PFSK-1 (cell line): ENCODE results near the gene FRMD4A.

ENCODE experiments used
- FOXP2 ChIP-seq: optimal IDR thresholded peaks from 2 replicates; pipeline ENCODE3; 2011; ENCODE audit warnings: borderline replicate concordance, control low read depth, inconsistent platforms; ENCODE audit not compliant: insufficient read depth; ENCODE audit errors: extremely low read length, extremely low read depth
- POLR2AphosphoS5 ChIP-seq: IDR thresholded peaks from 2 replicates; pipeline ENCODE4 v1.6.1; 2012; ENCODE audit warnings: low read depth, mild to moderate bottlenecking, control low read depth, low read length, moderate library complexity
- REST ChIP-seq, 2 experiments: IDR thresholded peaks; 2 replicates each; pipeline versions ENCODE4 v1.6.1 to v1.8.0; 2011 to 2012; ENCODE audit warnings: low read depth in 2 of 2, low read length in 2 of 2, control low read depth in 1 of 2, inconsistent platforms in 1 of 2, mild to moderate bottlenecking in 1 of 2, moderate library complexity in 1 of 2; ENCODE audit not compliant: insufficient read depth in 1 of 2
- SIN3A ChIP-seq: IDR thresholded peaks from 2 replicates; pipeline ENCODE4 v1.6.1; 2012; ENCODE audit warnings: mild to moderate bottlenecking, low read length, moderate library complexity, borderline replicate concordance; ENCODE audit not compliant: insufficient read depth
- TAF1 ChIP-seq: IDR thresholded peaks from 2 replicates; pipeline ENCODE4 v1.6.1; 2012; ENCODE audit warnings: low read length, control low read depth, borderline replicate concordance; ENCODE audit not compliant: insufficient read depth

FRMD4A gene

GRCh38 chr10:14309593-14309992 lies 21.1 kb downstream of the FRMD4A start:
- TF ChIP-seq REST (IDR thresholded peaks at IDR 0.05; ENCODE audit: insufficient read depth in 1 of 2, low read depth in 2 of 2, low read length in 2 of 2): no peak
- no peak for TF ChIP-seq FOXP2
- TF ChIP-seq POLR2AphosphoS5: no peak
- no peak for TF ChIP-seq SIN3A
- TF ChIP-seq TAF1: no peak

DNA sequence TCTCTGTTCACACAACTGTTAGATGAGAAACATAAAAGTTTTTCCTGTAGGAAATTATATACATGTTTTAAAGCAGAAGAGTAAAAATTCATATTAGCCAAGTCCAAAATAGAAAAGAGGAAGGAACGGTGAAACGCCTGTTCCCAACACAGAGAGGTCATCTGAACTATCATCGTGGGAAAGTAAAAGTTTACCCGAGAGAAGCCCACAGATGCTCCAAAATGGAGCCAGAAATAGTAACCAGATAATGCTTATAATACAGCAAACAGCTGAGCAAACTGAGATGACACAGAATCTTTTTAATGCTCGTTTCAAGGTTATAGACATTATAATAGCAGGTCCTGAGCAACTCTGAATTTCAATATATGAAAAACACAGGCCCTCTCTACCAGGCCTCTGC lies 24.5 kb downstream of the FRMD4A start:
- TF ChIP-seq REST (IDR thresholded peaks at IDR 0.05; ENCODE audit: insufficient read depth in 1 of 2, low read depth in 2 of 2, low read length in 2 of 2): no peak
- no peak for TF ChIP-seq SIN3A
- TF ChIP-seq FOXP2: no peak
- no peak for TF ChIP-seq POLR2AphosphoS5
- TF ChIP-seq TAF1: no peak

DNA sequence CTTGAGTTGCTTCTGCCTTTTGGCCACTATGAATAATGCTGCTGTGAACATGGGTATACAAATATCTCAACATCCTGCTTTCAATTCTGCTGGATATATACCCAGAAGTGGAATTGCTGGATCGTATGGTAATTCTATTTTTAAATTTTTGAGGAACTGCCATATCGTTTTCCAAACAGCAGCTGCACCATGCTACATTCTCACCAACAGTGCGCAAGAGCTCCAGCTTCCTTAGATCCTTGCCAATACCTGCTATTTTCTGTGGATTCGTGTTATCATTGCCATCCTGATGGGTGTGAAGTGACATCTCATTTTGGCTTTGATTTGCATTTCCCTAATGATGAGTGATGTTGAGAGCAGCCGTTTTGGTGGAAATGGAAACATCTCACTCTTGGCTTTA lies 26.7 kb downstream of the FRMD4A start:
- TF ChIP-seq FOXP2 (no peak), TAF1 (no peak), POLR2AphosphoS5 (no peak), SIN3A (no peak), REST (IDR thresholded peaks at IDR 0.05; ENCODE audit: insufficient read depth in 1 of 2, low read depth in 2 of 2, low read length in 2 of 2) (no peak)

DNA sequence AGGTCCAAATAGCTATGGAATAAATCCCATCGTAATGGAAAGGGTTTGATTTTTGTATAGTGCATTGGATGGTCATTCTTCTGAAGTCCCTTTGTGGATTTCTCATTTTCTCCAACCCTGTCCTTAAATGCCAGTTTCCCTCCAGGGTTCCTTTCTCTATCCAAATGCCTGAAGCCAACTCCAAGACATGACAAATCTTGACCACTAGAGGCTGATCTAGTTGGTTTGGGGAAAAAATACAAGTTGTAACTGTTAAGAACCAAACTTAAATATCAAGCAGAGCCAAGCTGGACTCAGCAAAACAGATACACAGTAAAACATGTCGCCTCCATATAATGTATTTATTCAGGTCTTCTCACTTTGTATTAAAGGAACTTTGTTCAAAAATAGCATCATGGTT lies 28.7 kb downstream of the FRMD4A start:
- no peak for TF ChIP-seq TAF1
- TF ChIP-seq REST (IDR thresholded peaks at IDR 0.05; ENCODE audit: insufficient read depth in 1 of 2, low read depth in 2 of 2, low read length in 2 of 2): no peak
- no peak for TF ChIP-seq FOXP2
- no peak for TF ChIP-seq SIN3A

DNA sequence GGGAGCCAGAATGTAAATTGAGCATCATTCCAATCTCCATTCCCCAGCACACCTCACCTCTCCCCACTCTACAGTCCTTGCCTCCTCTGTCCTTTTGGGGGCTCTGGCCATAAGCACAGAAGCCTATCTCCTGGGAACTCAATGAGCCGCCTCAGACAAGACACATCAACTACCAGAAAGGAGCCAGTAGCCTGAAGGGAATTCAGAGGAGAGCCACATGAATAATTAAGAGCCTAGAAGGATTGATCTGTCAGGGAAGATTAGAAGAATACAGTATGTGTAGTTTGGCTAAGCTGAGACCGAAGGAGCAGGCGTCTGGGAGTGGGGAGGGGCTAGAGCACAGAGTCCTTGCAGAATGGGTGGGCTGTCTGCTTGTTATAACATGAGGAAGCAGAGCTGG lies 31.2 kb downstream of the FRMD4A start:
- TF ChIP-seq FOXP2 (no peak), TAF1 (no peak), SIN3A (no peak), REST (IDR thresholded peaks at IDR 0.05; ENCODE audit: insufficient read depth in 1 of 2, low read depth in 2 of 2, low read length in 2 of 2) (no peak)
